HepG2 (cell line): ENCODE results near the gene FTCD.

Experiments used
- ARHGAP35 ChIP-seq: sonication (generic); formaldehyde crosslinking; IDR thresholded peaks from 2 replicates; pipeline ENCODE4 v1.9.0; 2022; ENCODE audit warnings: mild to moderate bottlenecking, inconsistent platforms, moderate library complexity, missing genetic modification reagents, borderline replicate concordance
- ATF6 ChIP-seq: sonication (generic); formaldehyde crosslinking; conservative IDR thresholded peaks from 2 replicates; pipeline ENCODE4 v1.4.0; 2020; ENCODE audit warnings: missing genetic modification reagents
- TF ChIP-seq, protein P1 (sequence below): IDR thresholded peaks from 2 replicates; pipeline ENCODE4 v1.6.1; 2012; ENCODE audit warnings: low read length, improper control_type of control experiment
- TF ChIP-seq, protein P2 (sequence below): sonication (generic); formaldehyde crosslinking; IDR thresholded peaks from 2 replicates; pipeline ENCODE4 v1.4.0; 2020; ENCODE audit warnings: mild to moderate bottlenecking, missing genetic modification reagents
- TF ChIP-seq, protein P3 (sequence below): fragments of 450-650 bp; IDR thresholded peaks from 2 replicates; pipeline ENCODE4 v1.6.1; 2016
- TF ChIP-seq, protein P4 (sequence below): sonication (generic); formaldehyde crosslinking; IDR thresholded peaks from 2 replicates; pipeline ENCODE4 v1.4.0; 2020; ENCODE audit warnings: missing genetic modification reagents, borderline replicate concordance

DNA sequence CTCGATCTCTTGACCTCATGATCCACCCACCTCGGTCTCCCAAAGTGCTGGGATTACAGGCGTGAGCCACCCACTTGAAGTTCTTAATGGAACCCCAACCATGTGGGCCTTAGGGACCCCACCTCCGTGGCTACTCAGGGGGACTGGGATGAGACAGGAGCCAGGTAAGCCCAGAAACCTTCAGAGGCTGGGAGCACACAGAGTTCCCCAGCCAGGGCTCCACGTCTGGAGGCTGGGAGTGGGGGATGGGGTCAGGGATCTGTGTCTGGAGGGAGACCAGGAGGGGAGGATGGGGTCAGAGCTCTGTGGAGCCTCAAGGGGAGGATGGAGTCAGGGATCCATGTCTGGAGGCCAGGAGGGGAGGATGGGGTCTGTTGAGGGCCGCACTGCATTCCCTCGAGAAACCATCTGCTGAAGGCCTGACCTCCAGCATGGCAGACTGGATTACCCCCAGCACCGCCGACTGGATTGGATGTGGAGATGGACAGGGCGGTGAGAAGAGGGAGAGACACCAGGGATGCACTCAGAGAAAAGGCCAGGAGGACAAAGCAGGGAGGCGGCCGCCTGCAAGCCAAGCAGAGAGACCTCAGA, 2.1 kb upstream of the FTCD start:
- TF ChIP-seq, protein P1, sequence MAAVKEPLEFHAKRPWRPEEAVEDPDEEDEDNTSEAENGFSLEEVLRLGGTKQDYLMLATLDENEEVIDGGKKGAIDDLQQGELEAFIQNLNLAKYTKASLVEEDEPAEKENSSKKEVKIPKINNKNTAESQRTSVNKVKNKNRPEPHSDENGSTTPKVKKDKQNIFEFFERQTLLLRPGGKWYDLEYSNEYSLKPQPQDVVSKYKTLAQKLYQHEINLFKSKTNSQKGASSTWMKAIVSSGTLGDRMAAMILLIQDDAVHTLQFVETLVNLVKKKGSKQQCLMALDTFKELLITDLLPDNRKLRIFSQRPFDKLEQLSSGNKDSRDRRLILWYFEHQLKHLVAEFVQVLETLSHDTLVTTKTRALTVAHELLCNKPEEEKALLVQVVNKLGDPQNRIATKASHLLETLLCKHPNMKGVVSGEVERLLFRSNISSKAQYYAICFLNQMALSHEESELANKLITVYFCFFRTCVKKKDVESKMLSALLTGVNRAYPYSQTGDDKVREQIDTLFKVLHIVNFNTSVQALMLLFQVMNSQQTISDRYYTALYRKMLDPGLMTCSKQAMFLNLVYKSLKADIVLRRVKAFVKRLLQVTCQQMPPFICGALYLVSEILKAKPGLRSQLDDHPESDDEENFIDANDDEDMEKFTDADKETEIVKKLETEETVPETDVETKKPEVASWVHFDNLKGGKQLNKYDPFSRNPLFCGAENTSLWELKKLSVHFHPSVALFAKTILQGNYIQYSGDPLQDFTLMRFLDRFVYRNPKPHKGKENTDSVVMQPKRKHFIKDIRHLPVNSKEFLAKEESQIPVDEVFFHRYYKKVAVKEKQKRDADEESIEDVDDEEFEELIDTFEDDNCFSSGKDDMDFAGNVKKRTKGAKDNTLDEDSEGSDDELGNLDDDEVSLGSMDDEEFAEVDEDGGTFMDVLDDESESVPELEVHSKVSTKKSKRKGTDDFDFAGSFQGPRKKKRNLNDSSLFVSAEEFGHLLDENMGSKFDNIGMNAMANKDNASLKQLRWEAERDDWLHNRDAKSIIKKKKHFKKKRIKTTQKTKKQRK: no peak
- TF ChIP-seq ARHGAP35: no peak
- TF ChIP-seq, protein P2, sequence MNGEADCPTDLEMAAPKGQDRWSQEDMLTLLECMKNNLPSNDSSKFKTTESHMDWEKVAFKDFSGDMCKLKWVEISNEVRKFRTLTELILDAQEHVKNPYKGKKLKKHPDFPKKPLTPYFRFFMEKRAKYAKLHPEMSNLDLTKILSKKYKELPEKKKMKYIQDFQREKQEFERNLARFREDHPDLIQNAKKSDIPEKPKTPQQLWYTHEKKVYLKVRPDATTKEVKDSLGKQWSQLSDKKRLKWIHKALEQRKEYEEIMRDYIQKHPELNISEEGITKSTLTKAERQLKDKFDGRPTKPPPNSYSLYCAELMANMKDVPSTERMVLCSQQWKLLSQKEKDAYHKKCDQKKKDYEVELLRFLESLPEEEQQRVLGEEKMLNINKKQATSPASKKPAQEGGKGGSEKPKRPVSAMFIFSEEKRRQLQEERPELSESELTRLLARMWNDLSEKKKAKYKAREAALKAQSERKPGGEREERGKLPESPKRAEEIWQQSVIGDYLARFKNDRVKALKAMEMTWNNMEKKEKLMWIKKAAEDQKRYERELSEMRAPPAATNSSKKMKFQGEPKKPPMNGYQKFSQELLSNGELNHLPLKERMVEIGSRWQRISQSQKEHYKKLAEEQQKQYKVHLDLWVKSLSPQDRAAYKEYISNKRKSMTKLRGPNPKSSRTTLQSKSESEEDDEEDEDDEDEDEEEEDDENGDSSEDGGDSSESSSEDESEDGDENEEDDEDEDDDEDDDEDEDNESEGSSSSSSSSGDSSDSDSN (CRISPR knock-in tag): no peak
- TF ChIP-seq ATF6 (CRISPR knock-in tag): no peak
- TF ChIP-seq, protein P3, sequence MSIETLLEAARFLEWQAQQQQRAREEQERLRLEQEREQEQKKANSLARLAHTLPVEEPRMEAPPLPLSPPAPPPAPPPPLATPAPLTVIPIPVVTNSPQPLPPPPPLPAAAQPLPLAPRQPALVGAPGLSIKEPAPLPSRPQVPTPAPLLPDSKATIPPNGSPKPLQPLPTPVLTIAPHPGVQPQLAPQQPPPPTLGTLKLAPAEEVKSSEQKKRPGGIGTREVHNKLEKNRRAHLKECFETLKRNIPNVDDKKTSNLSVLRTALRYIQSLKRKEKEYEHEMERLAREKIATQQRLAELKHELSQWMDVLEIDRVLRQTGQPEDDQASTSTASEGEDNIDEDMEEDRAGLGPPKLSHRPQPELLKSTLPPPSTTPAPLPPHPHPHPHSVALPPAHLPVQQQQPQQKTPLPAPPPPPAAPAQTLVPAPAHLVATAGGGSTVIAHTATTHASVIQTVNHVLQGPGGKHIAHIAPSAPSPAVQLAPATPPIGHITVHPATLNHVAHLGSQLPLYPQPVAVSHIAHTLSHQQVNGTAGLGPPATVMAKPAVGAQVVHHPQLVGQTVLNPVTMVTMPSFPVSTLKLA: no peak
- TF ChIP-seq, protein P4, sequence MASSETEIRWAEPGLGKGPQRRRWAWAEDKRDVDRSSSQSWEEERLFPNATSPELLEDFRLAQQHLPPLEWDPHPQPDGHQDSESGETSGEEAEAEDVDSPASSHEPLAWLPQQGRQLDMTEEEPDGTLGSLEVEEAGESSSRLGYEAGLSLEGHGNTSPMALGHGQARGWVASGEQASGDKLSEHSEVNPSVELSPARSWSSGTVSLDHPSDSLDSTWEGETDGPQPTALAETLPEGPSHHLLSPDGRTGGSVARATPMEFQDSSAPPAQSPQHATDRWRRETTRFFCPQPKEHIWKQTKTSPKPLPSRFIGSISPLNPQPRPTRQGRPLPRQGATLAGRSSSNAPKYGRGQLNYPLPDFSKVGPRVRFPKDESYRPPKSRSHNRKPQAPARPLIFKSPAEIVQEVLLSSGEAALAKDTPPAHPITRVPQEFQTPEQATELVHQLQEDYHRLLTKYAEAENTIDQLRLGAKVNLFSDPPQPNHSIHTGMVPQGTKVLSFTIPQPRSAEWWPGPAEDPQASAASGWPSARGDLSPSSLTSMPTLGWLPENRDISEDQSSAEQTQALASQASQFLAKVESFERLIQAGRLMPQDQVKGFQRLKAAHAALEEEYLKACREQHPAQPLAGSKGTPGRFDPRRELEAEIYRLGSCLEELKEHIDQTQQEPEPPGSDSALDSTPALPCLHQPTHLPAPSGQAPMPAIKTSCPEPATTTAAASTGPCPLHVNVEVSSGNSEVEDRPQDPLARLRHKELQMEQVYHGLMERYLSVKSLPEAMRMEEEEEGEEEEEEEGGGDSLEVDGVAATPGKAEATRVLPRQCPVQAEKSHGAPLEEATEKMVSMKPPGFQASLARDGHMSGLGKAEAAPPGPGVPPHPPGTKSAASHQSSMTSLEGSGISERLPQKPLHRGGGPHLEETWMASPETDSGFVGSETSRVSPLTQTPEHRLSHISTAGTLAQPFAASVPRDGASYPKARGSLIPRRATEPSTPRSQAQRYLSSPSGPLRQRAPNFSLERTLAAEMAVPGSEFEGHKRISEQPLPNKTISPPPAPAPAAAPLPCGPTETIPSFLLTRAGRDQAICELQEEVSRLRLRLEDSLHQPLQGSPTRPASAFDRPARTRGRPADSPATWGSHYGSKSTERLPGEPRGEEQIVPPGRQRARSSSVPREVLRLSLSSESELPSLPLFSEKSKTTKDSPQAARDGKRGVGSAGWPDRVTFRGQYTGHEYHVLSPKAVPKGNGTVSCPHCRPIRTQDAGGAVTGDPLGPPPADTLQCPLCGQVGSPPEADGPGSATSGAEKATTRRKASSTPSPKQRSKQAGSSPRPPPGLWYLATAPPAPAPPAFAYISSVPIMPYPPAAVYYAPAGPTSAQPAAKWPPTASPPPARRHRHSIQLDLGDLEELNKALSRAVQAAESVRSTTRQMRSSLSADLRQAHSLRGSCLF (CRISPR knock-in tag): no peak
